Large intestine (tissue), 3 donors: Measurements from ENCODE around the gene ABCF1. TPM values are rescaled to one million over a fixed set of nuclear protein-coding genes. Genes with fewer than 3 reads are reported as not detected.
"Not testable (repeated sequence)": the region's sequence is repeated elsewhere in the genome, so short reads cannot be mapped to it uniquely, and the experiment has no call there.

Experiments
- DNase-seq, 2 donors: peaks; one replicate each; pipeline versions ENCODE4 v3.0.0 to v3.0.0-alpha.2; 2013
- H3K27ac ChIP-seq: one replicate; pipeline ENCODE4 v1.5.1; 2013; ENCODE audit warnings: low read length
- H3K27me3 ChIP-seq: 2 replicates; pipeline ENCODE4 v1.6.1; 2013; ENCODE audit warnings: low read length; ENCODE audit not compliant: control insufficient read depth, insufficient read depth
- H3K36me3 ChIP-seq: 2 replicates; pipeline ENCODE4 v1.6.1; 2013; ENCODE audit warnings: low read length; ENCODE audit not compliant: control insufficient read depth, insufficient read depth
- H3K4me1 ChIP-seq: one replicate; pipeline ENCODE4 v1.6.1; 2013; ENCODE audit warnings: low read length; ENCODE audit not compliant: control insufficient read depth, insufficient read depth
- H3K4me3 ChIP-seq: one replicate; pipeline ENCODE4 v1.5.1; 2013; ENCODE audit warnings: low read length
- H3K9me3 ChIP-seq: one replicate; pipeline ENCODE4 v1.6.1; 2013; ENCODE audit warnings: mild to moderate bottlenecking, low read depth, low read length, moderate library complexity; ENCODE audit not compliant: control insufficient read depth
- WGBS: methylation state at CpG from one replicate; pipeline ENCODE4 v1.1.5; 2013; ENCODE audit warnings: low lambda C conversion rate; ENCODE audit not compliant: insufficient coverage; 5-methylcytosine and 5-hydroxymethylcytosine counted together
- polyA plus RNA-seq: library from polyadenylated mRNA; unstranded; fragments of 120-200 nt; gene quantifications from one replicate; pipeline ENCODE4 v1.2.1, GENCODE V29; 2013

ABCF1 gene
- polyA plus RNA-seq, 1 donor: 80.3 TPM

DNA sequence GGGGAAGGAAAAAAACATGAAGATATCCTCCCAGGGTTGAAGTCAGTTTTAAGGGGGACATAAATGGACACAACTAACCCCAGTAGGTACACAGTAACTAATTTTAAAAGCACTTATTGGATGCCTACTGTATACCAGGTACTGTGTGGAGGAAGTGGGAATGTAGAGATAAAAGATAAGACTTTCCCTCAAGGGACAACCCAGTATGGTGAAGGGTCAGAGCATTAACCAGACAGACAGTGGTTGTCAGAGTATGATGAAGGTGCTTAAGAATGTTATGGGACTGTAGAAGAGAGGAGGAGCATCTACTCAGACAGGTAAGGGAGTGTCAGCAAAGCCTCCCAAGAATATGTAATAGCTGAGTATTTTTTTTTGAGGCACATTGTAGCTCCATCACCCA lies 906 bp downstream of the ABCF1 start:
- Histone ChIP-seq H3K27ac (peak overlapping the region; percentile 95), H3K36me3 (peaks cover 5% of the 10 kb centered on the region), H3K4me1 (peaks cover 25% of the 10 kb centered on the region), H3K9me3 (no peaks in the 10 kb centered on the region), H3K27me3 (no peaks in the 10 kb centered on the region), H3K4me3 (peak overlapping the region; percentile 85)
- DNase-seq: peak; percentile 44 to 64

DNA sequence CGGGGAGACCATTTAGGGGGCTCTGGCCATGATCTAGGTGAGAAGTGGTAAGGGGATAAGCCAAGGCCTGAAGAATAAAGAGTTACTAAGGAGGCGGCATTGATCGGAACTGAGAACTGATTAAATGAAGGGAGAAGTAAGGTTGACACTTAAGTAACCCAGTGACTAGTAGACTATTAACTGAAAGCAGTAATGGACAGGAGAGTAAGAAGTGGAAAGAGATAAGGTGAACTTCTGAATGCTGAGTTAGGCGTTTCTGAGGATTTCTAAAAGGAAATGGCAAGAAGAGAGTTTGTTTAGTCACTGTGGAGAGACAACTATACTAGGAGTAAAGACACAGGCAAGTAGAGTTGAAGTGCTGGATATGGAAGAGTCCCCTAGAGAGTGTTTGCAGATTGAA lies 1.9 kb downstream of the ABCF1 start:
- no peaks in the 10 kb centered on the region for H3K9me3 ChIP-seq
- peak overlapping the region; percentile 8 for H3K4me3 ChIP-seq
- no peaks in the 10 kb centered on the region for H3K27me3 ChIP-seq
- H3K27ac ChIP-seq: peak overlapping the region; percentile 95
- 41% methylated on average over 4 of the region's 4 CpGs for WGBS
- peaks cover 15% of the 10 kb centered on the region for H3K36me3 ChIP-seq
- H3K4me1 ChIP-seq: peaks cover 25% of the 10 kb centered on the region
- peak; percentile 23 to 74 for DNase-seq

DNA sequence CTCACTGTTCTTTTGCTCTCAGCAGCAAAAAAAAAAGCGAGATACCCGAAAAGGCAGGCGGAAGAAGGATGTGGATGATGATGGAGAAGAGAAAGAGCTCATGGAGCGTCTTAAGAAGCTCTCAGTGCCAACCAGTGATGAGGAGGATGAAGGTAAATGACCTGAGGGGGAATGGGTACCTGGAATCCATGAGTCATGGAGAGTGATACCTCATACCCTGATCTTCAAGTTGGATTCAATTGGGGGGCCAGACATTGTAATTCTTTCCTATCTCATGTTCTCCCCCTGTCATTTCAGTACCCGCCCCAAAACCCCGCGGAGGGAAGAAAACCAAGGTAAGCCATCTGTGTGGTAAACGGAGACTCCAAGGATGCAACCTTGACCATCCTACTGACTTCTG lies 6.8 kb downstream of the ABCF1 start:
- peaks cover 15% of the 10 kb centered on the region for H3K4me1 ChIP-seq
- no peak for DNase-seq
- no peaks in the 10 kb centered on the region for H3K9me3 ChIP-seq
- H3K27ac ChIP-seq: no peak overlapping the region
- H3K36me3 ChIP-seq: peaks cover 56% of the 10 kb centered on the region
- 96% methylated on average over 3 of the region's 8 CpGs for WGBS
- H3K27me3 ChIP-seq: no peaks in the 10 kb centered on the region
- H3K4me3 ChIP-seq: no peak overlapping the region

DNA sequence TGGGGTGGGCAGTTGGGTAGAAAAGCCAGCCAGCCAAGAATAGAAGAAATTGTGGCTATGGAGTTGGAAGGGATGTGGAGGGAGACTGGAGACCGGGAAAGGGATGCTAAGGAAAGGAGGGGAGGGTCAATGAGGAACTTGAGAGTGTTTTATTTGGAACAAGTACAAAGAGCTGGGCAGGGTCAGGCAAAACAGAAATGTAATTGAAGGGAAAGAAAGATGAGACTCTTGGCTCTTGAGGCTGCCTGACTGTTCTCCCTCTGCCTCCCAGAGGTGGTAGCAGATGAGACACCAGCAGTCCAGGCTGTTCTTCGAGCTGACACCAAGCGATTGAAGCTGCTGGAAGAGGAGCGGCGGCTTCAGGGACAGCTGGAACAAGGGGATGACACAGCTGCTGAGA lies 12.7 kb downstream of the ABCF1 start:
- Histone ChIP-seq H3K4me1 (no peaks in the 10 kb centered on the region), H3K9me3 (no peaks in the 10 kb centered on the region), H3K4me3 (no peak overlapping the region), H3K27me3 (no peaks in the 10 kb centered on the region), H3K27ac (no peak overlapping the region), H3K36me3 (peaks cover 87% of the 10 kb centered on the region)
- DNase-seq: no peak
- WGBS: 100% methylated on average over 1 of the region's 5 CpGs

DNA sequence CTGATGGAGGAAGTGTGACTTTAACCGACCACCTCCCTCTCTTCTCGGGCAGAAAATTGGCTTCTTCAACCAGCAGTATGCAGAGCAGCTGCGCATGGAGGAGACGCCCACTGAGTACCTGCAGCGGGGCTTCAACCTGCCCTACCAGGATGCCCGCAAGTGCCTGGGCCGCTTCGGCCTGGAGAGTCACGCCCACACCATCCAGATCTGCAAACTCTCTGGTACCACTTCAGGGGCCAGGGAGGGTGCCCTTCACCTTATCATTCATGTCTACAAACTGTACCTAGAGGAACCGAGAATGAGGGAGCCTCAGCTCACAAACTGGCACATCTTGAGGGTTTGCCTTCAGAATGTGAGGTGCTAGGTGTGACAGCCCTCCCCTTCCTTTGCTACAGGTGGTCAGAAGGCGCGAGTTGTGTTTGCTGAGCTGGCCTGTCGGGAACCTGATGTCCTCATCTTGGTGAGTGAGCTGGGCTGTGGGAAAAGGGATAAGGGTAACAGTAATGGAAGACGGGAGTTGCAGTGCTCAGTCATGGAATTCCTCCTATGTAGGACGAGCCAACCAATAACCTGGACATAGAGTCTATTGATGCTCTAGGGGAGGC lies 18.6 kb downstream of the ABCF1 start:
- H3K4me3 ChIP-seq: no peak overlapping the region
- no peak overlapping the region for H3K27ac ChIP-seq
- H3K36me3 ChIP-seq: peaks cover 83% of the 10 kb centered on the region
- DNase-seq: no peak
- no peaks in the 10 kb centered on the region for H3K4me1 ChIP-seq
- no CpG with 5 or more reads among the region's 15 CpGs for WGBS
- no peaks in the 10 kb centered on the region for H3K27me3 ChIP-seq
- H3K9me3 ChIP-seq: no peaks in the 10 kb centered on the region

DNA sequence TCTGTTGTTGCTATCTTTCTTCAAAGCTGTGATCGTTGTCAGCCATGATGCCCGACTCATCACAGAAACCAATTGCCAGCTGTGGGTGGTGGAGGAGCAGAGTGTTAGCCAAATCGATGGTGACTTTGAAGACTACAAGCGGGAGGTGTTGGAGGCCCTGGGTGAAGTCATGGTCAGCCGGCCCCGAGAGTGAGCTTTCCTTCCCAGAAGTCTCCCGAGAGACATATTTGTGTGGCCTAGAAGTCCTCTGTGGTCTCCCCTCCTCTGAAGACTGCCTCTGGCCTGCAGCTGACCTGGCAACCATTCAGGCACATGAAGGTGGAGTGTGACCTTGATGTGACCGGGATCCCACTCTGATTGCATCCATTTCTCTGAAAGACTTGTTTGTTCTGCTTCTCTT lies 19.3 kb downstream of the ABCF1 start:
- Histone ChIP-seq H3K36me3 (peaks cover 78% of the 10 kb centered on the region), H3K4me3 (no peak overlapping the region), H3K27ac (no peak overlapping the region), H3K9me3 (no peaks in the 10 kb centered on the region), H3K27me3 (no peaks in the 10 kb centered on the region), H3K4me1 (no peaks in the 10 kb centered on the region)
- WGBS: 100% methylated on average over 1 of the region's 8 CpGs
- DNase-seq: no peak

DNA sequence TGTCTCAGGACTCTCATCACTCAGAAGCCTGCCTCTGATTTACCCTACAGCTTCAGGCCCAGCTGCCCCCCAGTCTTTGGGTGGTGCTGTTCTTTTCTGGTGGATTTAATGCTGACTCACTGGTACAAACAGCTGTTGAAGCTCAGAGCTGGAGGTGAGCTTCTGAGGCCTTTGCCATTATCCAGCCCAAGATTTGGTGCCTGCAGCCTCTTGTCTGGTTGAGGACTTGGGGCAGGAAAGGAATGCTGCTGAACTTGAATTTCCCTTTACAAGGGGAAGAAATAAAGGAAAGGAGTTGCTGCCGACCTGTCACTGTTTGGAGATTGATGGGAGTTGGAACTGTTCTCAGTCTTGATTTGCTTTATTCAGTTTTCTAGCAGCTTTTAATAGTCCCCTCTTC lies 19.8 kb downstream of the ABCF1 start:
- DNase-seq: no peak
- H3K4me3 ChIP-seq: no peak overlapping the region
- H3K27ac ChIP-seq: no peak overlapping the region
- no peaks in the 10 kb centered on the region for H3K27me3 ChIP-seq
- no peaks in the 10 kb centered on the region for H3K9me3 ChIP-seq
- peaks cover 75% of the 10 kb centered on the region for H3K36me3 ChIP-seq
- WGBS: no CpG with 5 or more reads among the region's 1 CpG
- H3K4me1 ChIP-seq: no peaks in the 10 kb centered on the region

DNA sequence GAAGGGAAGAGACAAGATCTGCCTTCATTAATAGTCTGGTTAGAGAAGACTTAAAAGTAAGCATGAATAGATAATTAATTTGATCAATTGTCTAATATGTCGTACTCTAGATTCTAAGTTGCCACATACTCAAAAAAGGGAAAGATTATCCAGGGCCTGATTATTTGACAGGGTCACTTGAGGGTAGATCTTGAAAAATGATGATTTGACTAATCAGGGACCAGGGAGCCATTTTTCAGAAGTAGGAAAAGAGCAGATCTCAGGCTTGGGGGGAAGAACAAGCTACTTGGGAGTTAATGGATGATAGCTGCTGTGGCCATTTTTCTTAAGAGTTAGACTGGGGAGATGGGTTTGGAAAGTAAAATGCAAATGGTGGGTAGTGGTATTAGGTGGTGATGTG lies 21.0 kb downstream of the ABCF1 start:
- H3K36me3 ChIP-seq: peaks cover 65% of the 10 kb centered on the region
- no peaks in the 10 kb centered on the region for H3K27me3 ChIP-seq
- no peaks in the 10 kb centered on the region for H3K9me3 ChIP-seq

DNA sequence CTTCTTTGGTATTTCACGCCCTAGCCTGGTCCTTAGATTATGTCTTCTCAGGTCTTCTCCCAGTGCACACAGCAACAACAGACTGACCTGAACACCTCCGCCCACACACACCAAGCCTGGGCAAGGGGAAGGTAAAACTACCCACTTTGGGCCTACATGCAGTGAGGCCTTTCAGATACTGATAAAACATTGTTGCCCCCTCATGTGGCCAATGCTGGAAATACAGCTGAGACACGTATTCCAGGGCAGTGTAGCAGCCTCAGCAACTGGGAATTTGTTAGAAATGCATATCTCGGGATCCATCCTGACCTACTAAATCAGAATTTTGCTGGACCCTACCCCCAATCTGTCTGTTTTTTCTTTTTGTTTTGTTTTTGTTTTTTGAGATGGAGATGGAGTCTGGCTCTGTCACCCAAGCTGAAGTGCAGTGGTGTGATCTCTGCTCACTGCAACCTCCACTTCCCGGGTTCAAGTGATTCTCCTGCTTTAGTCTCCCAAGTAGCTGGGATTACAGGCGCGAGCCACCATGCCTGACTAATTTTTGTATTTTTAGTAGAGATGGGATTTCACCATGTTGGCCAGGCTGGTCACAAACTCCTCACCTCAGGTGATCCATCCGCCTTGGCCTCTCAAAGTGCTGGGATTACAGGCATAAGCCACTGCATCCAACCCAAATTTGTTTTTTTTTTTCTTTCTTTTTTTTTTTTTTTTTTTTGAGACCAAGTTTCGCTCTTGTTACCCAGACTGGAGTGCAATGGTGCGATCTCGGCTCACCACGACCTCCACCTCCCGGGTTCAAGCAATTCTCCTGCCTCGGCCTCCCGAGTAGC lies 26.3 kb downstream of the ABCF1 start:
- not testable (repeated sequence) for H3K27ac ChIP-seq, H3K9me3 ChIP-seq, H3K27me3 ChIP-seq, H3K4me3 ChIP-seq, H3K4me1 ChIP-seq
- H3K36me3 ChIP-seq: peaks cover 41% of the 10 kb centered on the region
- peak; percentile 34 to 63 for DNase-seq
- no CpG with 5 or more reads among the region's 15 CpGs for WGBS

More for the DNA sequence above, 21.0 kb downstream of the ABCF1 start:
- Histone ChIP-seq H3K4me1 (no peaks in the 10 kb centered on the region), H3K4me3 (no peak overlapping the region), H3K27ac (no peak overlapping the region)
- DNase-seq: no peak
- WGBS: 100% methylated on average over 1 of the region's 1 CpG

DNA sequence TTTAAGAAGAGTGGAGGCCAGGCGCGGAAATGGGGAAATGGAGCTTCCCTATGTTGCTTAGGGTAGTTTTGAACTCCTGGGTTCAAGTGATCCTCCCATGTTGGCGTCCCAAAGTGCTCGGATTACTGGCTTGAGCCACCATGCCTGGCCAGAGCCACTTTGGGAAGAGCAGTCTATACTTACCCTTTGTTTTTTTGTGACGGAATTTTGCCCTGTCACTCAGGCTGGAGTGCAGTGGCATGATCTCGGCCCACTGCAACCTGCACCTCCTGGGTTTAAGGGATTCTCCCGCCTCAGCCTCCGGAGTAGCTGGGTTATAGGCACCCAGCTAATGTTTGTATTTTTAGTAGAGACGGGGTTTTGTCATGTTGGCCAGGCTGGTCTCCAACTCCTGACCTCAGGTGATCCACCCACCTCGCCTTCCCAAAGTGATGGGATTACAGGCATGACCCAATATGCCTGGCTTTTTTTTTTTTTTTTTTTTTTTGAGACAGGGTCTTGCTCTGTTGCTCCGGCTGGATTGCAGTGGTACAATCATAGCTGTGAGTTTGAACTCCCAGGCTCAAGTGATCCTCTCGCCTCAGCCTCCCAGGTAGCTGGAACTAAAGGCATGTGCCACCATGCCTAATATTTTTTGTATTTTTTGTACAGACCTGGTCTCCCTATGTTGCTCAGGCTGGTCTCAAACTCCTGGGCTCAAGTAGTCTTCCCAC lies 27.8 kb downstream of the ABCF1 start:
- WGBS: no CpG with 5 or more reads among the region's 12 CpGs
- peaks cover 47% of the 10 kb centered on the region for H3K36me3 ChIP-seq

More for the DNA sequence above, 27.8 kb downstream of the ABCF1 start:
- H3K4me3 ChIP-seq: no peak overlapping the region
- H3K9me3 ChIP-seq: no peaks in the 10 kb centered on the region
- no peak overlapping the region for H3K27ac ChIP-seq
- DNase-seq: no peak
- H3K27me3 ChIP-seq: no peaks in the 10 kb centered on the region
- H3K4me1 ChIP-seq: no peaks in the 10 kb centered on the region
